GM10266 (cell line): ENCODE measurements around the gene CRYBB2.
"Not testable (repeated sequence)": the region's sequence is repeated elsewhere in the genome, so short reads cannot be mapped to it uniquely, and the experiment has no call there.

Experiments used
- DNase-seq: peaks from one replicate; pipeline ENCODE4 v3.0.0; 2012; ENCODE audit errors: extremely low spot score
- CTCF ChIP-seq: IDR thresholded peaks from 2 replicates; pipeline ENCODE4 v1.5.1; 2012; ENCODE audit warnings: mild to moderate bottlenecking, low read depth; ENCODE audit not compliant: control insufficient read depth, insufficient read depth; ENCODE audit errors: missing control alignments

Gene CRYBB2

GRCh38 chr22:25219948-25220442 lies 556 bp downstream of the CRYBB2 start:
- no peak for DNase-seq
- no peak for TF ChIP-seq CTCF

GRCh38 chr22:25221790-25222189 lies 2.4 kb downstream of the CRYBB2 start:
- no peak for DNase-seq
- no peak for TF ChIP-seq CTCF

GRCh38 chr22:25223269-25223850 lies 3.9 kb downstream of the CRYBB2 start:
- TF ChIP-seq CTCF, result no peak
- no peak for DNase-seq

GRCh38 chr22:25228822-25229221 lies 9.4 kb downstream of the CRYBB2 start:
- no peak for DNase-seq
- TF ChIP-seq CTCF, result no peak

GRCh38 chr22:25230760-25231159 lies 11.3 kb downstream of the CRYBB2 start:
- DNase-seq, result not testable (repeated sequence)

GRCh38 chr22:25232301-25232700 lies 12.9 kb downstream of the CRYBB2 start:
- DNase-seq, result no peak
- no peak for TF ChIP-seq CTCF

- DNase-seq, result not testable (repeated sequence)
These were observed 14.3 kb downstream of the CRYBB2 start for GRCh38 chr22:25233706-25234105.

GRCh38 chr22:25235547-25236290 lies 16.3 kb downstream of the CRYBB2 start:
- peak; percentile 81 for TF ChIP-seq CTCF
- DNase-seq, result peak; percentile 95
